NCI-H1436 (cell line): ENCODE measurements around the gene AMD1.
"Not testable (repeated sequence)": the region's sequence is repeated elsewhere in the genome, so short reads cannot be mapped to it uniquely, and the experiment has no call there.

Experiments
- DNase-seq: peaks from one replicate; lab custom pipeline; 2025; lab: John Stamatoyannopoulos, UW

The AMD1 gene

DNA sequence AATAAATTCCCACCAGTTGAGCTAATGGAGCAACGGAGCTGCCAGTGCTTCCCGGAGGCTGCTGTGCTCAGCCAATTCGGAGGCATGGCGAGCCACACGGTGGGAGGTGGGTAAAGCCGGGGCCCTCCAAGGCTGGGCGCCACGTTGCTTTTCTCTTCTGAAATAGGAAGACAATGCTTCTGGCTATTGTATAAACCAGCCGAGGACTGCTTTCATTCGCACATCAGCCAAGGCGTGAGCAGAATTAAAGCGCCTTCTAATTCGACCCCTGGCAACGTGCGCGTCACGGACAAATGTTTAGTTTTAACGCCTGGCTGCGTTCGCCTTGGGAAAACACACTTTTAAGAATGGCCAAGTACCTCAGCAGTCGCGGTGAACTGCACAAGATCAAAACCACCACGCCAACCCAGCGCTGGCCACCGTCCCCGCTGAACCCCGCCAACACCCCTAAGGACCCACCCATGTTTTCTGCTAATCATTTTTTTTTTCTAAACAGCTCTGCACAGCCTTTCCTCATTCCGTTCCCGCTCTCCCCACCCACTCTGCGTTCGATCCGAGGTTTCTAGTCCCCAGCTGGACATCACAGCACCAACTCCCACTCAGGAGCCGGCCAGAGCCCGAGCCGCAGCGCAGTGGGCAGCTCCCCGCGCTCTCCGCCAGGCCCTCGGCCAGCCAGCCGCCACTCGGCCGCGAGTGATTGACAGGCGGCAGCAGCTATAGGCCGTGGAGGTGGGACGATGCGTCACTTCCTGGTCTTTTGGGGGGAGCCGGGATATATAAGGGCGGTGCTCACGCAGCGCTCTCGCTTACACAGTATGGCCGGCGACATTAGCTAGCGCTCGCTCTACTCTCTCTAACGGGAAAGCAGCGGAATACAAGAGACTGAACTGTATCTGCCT is at the start of gene AMD1:
Gene AMD1, plus strand, starts transcription at position 805 of the 899 bp plus-strand sequence. CDS start 321 bp downstream, outside the sequence.
- DNase-seq, result peak; percentile 96

- no peak for DNase-seq
Measured at GRCh38 chr6:110826236-110827129, 48.1 kb upstream of the AMD1 start.

DNA sequence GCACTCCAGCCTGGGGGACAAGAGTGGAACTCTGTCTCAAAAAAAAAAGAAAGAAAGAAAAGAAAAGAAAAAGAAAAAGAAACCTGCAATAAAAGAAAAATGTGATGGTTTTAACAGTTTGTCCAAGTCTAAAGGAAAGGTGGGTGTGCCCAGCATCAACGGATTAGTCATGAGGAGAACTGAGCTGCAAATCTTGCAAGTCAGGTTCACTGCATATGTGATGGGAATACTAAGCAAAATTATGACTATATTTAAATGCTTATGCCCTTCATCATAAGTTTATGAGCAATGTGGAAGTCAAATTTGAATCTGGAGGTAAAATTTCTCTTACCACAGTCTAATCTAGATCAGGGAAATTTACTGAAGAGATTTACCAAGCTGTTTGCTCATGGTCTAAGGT is 46.2 kb upstream of the AMD1 start:
- no peak for DNase-seq

- DNase-seq, result no peak
Measured at GRCh38 chr6:110831405-110831804, 43.2 kb upstream of the AMD1 start.

- no peak for DNase-seq
Measured at GRCh38 chr6:110833831-110834230, 40.8 kb upstream of the AMD1 start.

DNA sequence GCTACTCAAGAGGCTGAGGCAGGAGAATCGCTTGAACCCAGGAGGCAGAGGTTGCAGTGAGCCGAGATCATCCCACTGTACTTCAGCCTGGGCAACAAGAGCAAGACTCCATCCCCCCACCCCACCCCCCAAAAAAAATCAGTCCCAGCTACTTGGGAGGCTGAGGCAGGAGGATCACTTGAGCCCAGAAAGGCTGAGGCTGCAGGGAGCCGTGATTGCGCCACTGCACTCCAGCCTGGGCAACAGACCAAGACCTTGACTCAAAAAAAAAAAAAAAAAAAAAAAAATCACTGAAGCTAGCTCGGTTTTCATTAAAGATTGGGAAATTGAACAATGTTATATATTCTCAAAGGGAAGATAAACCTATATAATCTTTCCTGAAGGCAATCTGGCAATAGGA is 38.8 kb upstream of the AMD1 start:
- not testable (repeated sequence) for DNase-seq

DNA sequence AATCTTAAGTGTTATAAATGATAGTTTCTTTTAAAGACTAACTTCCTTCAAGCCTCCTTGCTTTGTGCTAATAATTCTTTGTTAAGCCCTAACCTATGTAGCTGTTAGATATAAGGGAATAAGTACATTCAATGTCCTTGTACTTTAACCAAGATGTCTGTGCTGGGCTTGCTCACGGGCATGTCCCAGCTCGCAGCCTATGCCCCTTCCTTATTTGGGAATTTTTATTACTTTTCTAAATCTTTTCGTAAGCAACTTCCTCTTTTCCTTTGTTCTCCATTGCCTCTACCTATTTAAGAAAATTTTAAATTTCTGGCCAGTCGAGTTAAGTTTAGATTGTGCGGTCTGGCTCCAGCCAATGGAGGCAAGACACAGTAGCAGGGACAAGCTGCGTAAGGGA is 33.3 kb upstream of the AMD1 start:
- no peak for DNase-seq

GRCh38 chr6:110849781-110850180 is 24.8 kb upstream of the AMD1 start:
- no peak for DNase-seq

DNA sequence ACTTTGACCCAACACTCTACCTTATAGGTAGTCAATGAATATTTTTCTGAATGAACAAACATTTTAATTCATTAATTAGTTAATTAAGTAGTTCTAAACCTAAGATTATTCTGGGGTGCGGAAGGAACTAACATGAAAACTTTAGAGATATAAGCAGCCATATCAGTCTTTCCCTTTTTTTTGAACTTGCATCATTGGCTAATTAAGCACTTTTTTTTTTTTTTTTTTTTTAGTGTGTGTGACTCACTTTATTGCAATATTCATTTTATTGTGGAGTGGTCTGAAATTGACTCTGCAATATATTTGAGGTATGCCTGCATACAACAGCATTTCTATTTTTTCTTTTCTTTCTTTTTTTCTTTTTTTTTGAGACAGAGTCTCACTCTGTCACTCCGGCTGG is 21.8 kb upstream of the AMD1 start:
- DNase-seq, result no peak

DNA sequence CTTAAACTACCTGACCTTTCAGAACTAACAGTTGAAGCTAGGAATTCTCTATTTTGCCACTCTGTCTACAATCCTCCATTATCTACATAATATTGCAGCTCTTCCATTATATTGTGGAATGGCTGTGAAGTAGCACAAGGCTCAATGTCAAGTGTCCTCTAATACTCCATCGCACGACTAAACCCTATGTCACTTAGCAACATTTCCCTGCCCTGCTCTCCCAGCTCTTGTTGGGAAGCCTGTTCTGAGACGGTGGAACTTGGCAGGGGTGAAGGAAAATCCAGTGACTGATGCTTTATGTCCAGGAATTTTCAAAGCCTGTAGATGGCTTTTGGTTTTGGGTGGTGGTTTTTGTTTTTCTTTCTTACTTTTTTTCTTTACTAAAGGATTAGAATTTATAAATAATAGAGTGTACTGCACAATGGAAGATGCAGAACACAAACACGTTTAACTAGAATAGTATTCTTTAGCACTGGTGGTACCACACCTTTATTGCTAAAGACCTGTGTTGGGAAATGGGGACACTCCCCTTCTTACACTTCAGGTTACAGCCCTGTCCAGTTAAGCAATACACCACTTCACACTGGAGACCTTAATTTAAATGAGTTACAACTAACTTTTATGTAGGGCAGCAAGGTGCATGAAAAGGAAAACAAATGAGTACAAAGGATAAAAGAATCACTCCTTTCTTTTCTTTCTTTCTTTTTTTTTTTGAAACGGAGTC is 20.7 kb upstream of the AMD1 start:
- no peak for DNase-seq

DNA sequence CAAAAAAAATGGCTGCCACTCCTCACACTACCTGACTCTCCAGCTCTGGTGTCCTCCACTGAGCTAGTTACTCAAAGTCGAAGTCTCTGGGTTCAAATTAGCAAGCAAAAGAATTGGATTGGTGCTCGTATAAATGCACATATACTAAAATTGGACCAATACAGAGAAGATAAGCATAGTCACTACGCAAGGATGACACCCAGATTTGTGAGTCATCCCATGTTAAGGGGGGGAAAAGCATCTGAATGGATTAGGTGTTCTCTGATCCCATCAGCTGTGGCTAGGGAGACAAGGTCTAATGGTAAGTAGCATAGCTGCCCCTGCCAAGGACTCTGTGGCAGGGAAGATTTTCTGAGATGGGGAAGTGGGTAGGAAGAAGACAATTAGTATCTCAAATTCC is 18.3 kb upstream of the AMD1 start:
- DNase-seq, result no peak

DNA sequence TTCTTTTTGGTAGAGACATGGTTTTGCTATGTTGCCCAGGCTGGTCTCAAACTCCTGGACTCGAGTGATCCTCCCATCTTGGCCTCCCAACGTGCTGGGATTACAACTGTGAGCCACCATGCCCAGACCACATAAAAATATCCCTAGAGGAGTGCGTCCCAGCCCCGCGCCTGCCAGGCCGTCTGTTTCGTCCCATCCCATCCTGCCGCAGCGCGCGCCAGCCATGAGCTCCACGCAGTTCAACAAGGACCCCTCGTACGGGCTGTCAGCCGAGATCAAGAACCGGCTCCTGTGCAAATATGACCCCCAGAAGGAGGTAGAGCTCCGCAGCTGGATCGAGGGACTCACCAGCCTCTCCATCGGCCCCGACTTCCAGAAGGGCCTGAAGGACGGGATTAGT is 16.6 kb upstream of the AMD1 start:
- DNase-seq, result no peak

DNA sequence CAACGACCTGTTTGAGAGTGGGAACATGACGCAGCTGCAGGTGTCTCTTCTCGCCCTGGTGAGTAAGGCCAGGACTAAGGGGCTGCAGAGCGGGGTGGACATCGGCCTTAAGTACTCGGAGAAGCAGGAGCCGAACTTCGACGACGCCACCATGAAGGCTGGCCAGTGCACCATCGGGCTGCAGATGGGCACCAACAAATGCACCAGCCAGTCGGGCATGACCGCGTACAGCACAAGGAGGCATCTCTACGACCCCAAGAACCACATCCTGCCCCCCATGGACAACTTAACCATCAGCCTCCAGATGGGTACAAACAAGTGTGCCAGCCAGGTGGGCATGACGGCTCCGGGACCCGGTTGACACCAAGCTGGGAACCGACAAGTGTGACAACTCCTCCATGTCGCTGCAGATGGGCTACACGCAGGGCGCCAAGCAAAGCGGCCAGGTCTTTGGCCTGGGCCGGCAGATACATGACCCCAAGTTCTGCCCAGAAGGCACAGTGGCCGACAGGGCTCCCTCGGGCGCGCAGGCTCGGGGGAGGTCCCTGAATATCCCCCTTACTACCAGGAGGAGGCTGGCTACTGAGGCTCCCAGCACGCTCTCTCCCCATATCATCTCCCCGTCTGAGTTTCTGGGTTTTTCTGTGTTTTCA is 15.9 kb upstream of the AMD1 start:
- no peak for DNase-seq

DNA sequence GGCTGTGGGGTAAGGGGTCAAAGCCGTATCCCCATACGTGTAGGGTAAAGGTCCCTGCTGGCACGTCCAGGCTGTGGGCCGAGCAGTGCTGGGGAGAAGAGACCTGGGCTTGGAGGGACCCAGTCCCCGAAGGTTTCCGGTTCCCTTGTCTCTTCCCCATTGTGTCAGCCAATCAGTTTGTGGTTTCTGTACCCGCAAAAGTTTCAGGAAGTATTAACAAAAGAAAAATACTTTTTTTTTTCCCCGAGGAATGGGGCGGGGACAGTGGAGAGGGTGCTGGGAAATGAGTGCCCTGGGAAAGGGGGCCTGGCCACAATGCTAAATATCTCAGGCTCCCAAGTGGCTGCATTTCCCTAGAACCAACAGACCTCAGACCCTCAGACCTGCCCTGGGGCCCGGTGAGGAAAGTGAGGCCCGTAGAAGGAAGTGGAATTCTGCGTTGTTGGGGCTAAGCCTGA is 15.2 kb upstream of the AMD1 start:
- DNase-seq, result no peak

- no peak for DNase-seq
Measured at GRCh38 chr6:110864824-110865223, 9.8 kb upstream of the AMD1 start.

DNA sequence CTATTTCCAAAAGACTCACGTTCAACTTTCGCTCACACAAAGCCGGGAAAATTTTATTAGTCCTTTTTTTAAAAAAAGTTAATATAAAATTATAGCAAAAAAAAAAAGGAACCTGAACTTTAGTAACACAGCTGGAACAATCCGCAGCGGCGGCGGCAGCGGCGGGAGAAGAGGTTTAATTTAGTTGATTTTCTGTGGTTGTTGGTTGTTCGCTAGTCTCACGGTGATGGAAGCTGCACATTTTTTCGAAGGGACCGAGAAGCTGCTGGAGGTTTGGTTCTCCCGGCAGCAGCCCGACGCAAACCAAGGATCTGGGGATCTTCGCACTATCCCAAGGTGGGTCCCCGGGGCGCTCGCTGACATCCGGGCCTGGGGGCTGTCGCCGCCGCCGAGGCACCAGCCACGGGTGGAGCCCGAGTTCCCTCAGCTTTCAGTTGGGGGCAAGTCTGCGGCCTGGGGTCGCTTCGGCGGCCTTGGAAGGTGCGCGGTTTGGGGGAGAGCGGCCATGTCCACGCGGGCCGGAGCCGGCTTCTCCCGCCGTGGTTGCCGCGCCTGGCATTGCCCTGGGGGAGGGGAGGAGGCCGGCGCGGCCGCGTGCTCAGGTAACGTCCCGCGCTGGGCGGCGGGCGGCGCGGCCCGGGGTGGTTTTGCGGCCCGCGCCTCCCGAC is 429 bp downstream of the AMD1 start:
- DNase-seq, result no peak

DNA sequence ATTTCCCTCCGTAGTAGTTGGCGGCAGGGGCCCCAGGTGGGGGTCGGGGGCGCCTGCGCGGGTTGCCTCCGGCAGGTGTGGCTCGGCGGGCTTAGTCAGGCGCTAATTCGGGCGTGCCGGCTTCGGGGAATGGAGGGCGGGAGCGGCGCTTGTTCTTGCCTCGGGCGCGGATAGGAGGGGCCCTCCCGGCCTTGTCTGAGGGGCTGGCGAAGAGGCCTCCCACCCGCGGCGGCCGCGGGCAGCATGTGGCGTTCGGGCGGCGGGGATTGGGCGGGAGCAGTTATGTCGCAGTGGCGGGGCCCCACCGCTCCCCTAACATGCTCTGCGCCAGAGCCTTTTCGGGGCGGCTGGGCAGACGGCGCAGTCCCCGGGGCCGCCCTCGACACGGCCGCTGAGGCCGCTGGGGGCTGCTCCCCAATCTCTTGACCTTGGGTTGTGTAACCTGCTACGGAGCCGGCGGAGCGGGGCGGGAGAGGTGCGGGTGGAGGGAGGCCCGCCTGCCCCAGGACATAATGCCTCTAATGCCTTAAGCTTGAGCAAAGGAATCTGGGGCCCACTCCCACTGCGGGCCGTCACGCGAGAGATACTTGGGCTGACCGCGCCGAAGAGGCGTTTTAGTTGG is 1.1 kb downstream of the AMD1 start:
- DNase-seq, result peak; percentile 27

- DNase-seq, result peak; percentile 54
Measured at GRCh38 chr6:110876170-110876773, 1.7 kb downstream of the AMD1 start.

DNA sequence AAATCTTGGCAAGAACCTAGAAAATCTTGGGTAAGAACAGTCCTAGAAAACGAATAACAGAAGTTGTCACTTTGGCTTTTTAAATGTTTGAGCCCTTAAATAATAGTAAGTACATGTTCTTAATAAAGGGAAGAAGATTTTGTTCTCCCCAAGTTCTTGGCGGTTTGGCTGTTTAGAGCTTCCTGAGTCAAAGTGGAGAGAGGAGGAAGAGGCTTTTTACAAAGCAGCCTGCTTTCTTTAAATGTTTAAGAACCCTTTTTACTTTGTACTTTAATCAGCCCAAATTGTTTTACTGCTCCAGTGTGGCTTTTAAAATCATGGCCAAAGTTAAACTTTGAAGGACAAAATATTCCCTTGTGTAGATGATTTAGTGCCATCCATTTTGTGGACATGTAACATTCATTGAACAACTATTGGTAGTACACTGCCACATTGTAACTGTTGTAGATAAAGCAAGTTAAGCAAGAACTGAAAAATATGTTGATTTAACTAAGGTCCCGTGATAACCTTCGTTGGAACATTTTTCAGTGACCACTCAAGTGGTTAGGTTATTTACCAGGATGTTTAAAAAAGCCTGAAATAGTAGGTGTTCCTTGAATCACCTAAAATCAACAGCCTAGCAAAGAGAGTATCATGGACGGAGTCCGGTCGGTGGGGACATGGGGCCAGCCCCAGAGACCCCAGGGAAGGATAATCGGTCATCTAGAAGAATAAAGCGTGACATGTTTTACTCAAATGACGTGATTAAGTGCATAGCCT is 2.4 kb downstream of the AMD1 start:
- DNase-seq, result no peak
